NT2/D1 (cell line): Measurements from ENCODE around the gene TMEM100.

Experiments
- SUZ12 ChIP-seq: IDR thresholded peaks from 2 replicates; pipeline ENCODE4 v1.6.1; 2011; ENCODE audit not compliant: insufficient read length, insufficient read depth; ENCODE audit errors: extremely low read depth
- YY1 ChIP-seq: IDR thresholded peaks from 2 replicates; pipeline ENCODE4 v1.6.1; 2011; ENCODE audit not compliant: insufficient read length, insufficient read depth
- ZNF274 ChIP-seq: IDR thresholded peaks from 2 replicates; pipeline ENCODE4 v1.6.1; 2011; ENCODE audit warnings: mild to moderate bottlenecking, low read depth, low read length

GRCh38 chr17:55702150-55702549, 20.5 kb downstream of the TMEM100 start:
- TF ChIP-seq ZNF274 (no peak), YY1 (no peak), SUZ12 (no peak)
